SK-N-SH (cell line): ENCODE results near the gene SLC44A5.

Source experiments
- EP300 ChIP-seq, 2 experiments: IDR thresholded peaks; 2 replicates each; pipeline versions ENCODE4 v1.4.0 to v1.6.1; 2012; ENCODE audit warnings: borderline replicate concordance in 1 of 2, low read depth in 1 of 2, low read length in 1 of 2
- FOXM1 ChIP-seq: IDR thresholded peaks from 2 replicates; pipeline ENCODE4 v1.4.0; 2012; ENCODE audit warnings: low read depth, mild to moderate bottlenecking
- REST ChIP-seq: IDR thresholded peaks from 2 replicates; pipeline ENCODE4 v1.6.1; 2012; ENCODE audit warnings: mild to moderate bottlenecking, low read depth, low read length, moderate library complexity
- TAF1 ChIP-seq: IDR thresholded peaks from 2 replicates; pipeline ENCODE4 v1.6.1; 2012; ENCODE audit warnings: low read depth, mild to moderate bottlenecking, low read length, moderate library complexity, borderline replicate concordance
- TF ChIP-seq, protein P1 (sequence below): fragments of 200-600 bp; sonication (generic); IDR thresholded peaks from 2 replicates; pipeline ENCODE4 v1.6.1; 2017; ENCODE audit warnings: antibody characterized with exemption, mild to moderate bottlenecking, moderate library complexity

GRCh38 chr1:75582725-75583261, 28.1 kb downstream of the SLC44A5 start:
- TF ChIP-seq, protein P1, sequence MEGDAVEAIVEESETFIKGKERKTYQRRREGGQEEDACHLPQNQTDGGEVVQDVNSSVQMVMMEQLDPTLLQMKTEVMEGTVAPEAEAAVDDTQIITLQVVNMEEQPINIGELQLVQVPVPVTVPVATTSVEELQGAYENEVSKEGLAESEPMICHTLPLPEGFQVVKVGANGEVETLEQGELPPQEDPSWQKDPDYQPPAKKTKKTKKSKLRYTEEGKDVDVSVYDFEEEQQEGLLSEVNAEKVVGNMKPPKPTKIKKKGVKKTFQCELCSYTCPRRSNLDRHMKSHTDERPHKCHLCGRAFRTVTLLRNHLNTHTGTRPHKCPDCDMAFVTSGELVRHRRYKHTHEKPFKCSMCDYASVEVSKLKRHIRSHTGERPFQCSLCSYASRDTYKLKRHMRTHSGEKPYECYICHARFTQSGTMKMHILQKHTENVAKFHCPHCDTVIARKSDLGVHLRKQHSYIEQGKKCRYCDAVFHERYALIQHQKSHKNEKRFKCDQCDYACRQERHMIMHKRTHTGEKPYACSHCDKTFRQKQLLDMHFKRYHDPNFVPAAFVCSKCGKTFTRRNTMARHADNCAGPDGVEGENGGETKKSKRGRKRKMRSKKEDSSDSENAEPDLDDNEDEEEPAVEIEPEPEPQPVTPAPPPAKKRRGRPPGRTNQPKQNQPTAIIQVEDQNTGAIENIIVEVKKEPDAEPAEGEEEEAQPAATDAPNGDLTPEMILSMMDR, result peak; percentile 71
- TF ChIP-seq TAF1, result no peak
- TF ChIP-seq EP300 (IDR thresholded peaks at IDR 0.05; ENCODE audit: borderline replicate concordance in 1 of 2, low read depth in 1 of 2, low read length in 1 of 2), result 0 out of 4 replicates have a peak, but pooled peaks of 1 of the 2 experiments have one; percentile 12
- TF ChIP-seq REST, result no peak
- TF ChIP-seq FOXM1, result no peak
